ENCODE results near the gene IFITM2.

IFITM2 gene

DNA sequence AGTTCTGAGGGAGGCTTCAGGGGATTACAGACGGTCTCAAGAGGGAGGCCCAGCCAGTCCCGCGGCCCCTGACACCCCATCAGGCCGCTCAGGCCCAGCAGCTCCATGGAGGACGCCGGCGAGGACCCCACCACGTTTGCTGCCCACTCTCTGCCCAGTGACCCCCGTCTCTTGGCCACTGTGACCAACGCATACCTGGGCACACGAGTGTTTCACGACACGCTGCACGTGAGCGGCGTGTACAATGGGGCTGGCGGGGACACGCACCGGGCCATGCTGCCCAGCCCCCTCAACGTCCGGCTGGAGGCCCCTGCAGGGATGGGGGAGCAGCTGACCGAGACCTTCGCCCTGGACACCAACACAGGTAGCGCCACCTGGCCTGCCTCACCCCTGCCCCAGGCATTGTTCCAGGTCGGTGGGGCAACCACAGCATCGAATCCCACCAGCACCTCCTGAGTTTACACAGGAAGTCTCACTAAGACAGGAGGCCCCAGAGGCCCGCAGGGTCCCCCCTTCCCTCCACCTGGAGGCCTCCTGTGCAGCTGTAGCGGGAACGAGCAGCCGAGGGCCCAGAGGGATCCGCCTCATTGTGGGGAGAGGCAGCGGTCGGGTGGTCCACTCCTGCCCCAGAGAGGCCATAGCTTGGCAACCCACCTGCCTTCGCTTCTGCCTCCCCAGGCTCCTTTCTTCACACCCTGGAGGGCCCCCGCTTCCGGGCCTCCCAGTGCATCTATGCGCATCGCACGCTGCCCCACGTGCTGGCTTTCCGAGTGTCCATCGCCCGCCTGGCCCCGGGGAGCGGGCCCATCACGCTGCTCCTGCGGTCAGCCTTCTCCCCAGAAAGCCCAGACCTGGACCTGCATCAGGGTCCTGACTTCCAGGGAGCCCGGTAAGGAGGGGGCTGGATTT is 17.6 kb upstream of the IFITM2 start:
- POLR2A ChIA-PET = interaction anchor here (1.5 kb wide), 1 partner anchor 83 kb away, joined by 3 read pairs; the partner anchor contains the start of genes BET1L and RIC8A
- CTCF ChIA-PET = interaction anchor here (0.5 kb wide), 1 partner anchor 69 kb away, joined by 3 read pairs; no protein-coding TSS in a partner anchor
- TF ChIP-seq LEF1 (IDR thresholded peaks at IDR 0.05; ENCODE audit: borderline replicate concordance) (no peak), FOXK2 (IDR thresholded peaks at IDR 0.05) (no peak), NFRKB (IDR thresholded peaks at IDR 0.05) (no peak), ELF4 (IDR thresholded peaks at IDR 0.05) (no peak)
- DNase-seq (ENCODE audit: extremely low spot score) = no peak

- CTCF ChIA-PET = no interaction called here
Observed at GRCh38 chr11:290621-291231, 16.9 kb upstream of the IFITM2 start.

DNA sequence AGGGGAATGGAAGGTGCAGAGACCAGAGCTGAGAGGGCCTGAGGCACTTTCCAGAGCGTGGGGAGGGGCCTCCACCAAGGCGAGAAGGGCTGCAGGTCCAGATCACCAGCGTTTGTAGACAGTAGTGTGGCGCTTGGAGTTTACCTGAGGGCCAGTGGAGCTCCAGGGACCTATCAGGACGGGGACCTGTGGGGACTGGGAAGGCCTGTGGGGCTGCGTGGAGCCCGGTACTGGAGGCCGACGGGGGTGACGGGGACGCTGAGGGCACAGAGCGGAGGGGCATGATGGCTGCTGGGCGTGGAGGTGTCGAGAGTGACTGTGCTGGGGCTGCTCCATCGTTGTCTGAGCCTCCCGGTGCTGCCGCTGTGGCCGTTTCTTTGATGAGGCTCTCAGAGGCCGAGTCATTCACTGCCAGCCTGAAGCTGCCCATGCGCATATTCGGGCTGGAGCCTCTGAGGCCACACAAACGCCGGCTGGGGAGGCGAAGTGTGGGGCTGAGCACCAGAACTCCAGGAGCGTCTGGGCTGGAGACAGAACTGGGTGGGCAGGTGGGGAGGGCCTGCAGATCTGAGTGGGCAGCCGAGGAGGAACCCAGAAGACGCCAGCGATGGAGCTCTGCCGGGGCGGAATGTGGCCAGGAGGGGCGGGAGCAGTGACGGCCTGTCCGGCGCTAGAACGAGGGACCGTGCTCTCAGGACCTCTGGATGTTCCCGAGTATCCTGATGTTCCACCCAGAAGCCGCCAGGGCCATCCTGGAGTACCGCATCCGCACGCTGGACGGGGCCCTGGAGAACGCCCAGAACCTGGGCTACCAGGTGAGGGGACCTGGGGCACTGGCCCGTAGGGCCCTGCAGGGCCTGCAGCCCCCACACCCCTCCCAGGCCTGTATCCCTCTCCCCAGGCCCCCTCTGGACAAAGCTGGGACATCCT is 16.1 kb upstream of the IFITM2 start:
- TF ChIP-seq SP1 (IDR thresholded peaks at IDR 0.05) (no peak), L3MBTL2 (conservative IDR thresholded peaks at IDR 0.05) (no peak), NFRKB (IDR thresholded peaks at IDR 0.05) (no peak), HDGF (IDR thresholded peaks at IDR 0.05; ENCODE audit: borderline replicate concordance) (no peak), LEF1 (IDR thresholded peaks at IDR 0.05; ENCODE audit: borderline replicate concordance) (no peak)
- POLR2A ChIA-PET = interaction anchor here (1.5 kb wide), 1 partner anchor 84 kb away, joined by 3 read pairs; the partner anchor contains the start of genes BET1L and RIC8A
- CTCF ChIA-PET = no interaction called here

More at GRCh38 chr11:290621-291231, 16.9 kb upstream of the IFITM2 start:
- POLR2A ChIA-PET = interaction anchor here (1.5 kb wide), 1 partner anchor 83 kb away, joined by 3 read pairs; the partner anchor contains the start of genes BET1L and RIC8A
- DNase-seq (ENCODE audit: extremely low spot score) = no peak
- TF ChIP-seq LEF1 (IDR thresholded peaks at IDR 0.05; ENCODE audit: borderline replicate concordance) = no peak
- no peak for TF ChIP-seq SUZ12 (IDR thresholded peaks at IDR 0.05)
- no peak for TF ChIP-seq ZNF384 (IDR thresholded peaks at IDR 0.05)
- no peak for TF ChIP-seq FOXM1 (IDR thresholded peaks at IDR 0.05; ENCODE audit: borderline replicate concordance)
- no peak for TF ChIP-seq SP1 (IDR thresholded peaks at IDR 0.05)
- TF ChIP-seq, protein P1, sequence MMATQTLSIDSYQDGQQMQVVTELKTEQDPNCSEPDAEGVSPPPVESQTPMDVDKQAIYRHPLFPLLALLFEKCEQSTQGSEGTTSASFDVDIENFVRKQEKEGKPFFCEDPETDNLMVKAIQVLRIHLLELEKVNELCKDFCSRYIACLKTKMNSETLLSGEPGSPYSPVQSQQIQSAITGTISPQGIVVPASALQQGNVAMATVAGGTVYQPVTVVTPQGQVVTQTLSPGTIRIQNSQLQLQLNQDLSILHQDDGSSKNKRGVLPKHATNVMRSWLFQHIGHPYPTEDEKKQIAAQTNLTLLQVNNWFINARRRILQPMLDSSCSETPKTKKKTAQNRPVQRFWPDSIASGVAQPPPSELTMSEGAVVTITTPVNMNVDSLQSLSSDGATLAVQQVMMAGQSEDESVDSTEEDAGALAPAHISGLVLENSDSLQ (IDR thresholded peaks at IDR 0.05) = no peak
- no peak for TF ChIP-seq ELF4 (IDR thresholded peaks at IDR 0.05)
- no peak for TF ChIP-seq FOXK2 (IDR thresholded peaks at IDR 0.05)

DNA sequence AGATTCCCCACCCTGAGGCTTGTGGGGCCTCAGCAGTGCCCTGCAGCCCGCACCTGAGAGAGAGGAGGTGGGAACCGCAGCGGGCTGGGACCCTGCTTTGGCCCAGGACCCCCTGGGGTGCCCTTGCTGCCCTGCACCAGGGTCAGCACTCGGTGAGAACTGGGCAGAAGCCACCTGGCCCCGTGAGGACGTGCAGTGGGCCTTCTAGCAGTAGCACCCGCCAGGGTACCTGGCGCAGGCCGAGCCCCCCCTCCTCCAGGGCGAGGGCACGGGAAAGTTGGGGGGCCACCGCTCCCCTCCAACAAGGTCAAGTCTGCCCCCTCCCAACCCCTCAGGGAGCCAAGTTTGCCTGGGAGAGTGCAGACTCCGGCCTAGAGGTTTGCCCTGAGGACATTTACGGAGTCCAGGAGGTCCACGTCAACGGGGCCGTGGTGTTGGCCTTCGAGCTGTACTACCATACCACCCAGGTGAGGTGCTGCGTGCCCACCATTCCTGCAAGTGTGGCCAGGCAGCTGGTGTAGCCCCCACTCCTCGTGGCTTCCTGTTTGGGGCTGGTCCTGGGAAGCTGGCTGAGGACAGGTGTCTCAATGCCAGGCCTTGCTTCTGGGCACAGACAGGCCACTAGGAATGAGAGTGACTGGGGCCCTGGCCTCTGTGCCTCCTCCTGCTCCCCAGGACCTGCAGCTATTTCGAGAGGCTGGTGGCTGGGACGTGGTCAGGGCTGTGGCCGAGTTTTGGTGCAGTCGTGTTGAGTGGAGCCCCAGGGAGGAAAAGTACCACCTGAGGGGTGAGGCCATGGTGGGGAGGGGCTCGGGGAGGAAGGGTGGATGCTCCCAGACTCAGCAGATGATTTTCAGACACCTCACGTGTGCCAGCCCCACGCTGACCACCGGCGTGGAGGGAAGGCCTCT is 15.2 kb upstream of the IFITM2 start:
- no peak for DNase-seq (ENCODE audit: extremely low spot score)
- CTCF ChIA-PET = no interaction called here
- POLR2A ChIA-PET = no interaction called here
- TF ChIP-seq ARNT (IDR thresholded peaks at IDR 0.05) (no peak), BHLHE40 (IDR thresholded peaks at IDR 0.05; ENCODE audit: borderline replicate concordance) (no peak), TARDBP (IDR thresholded peaks at IDR 0.05) (no peak), L3MBTL2 (conservative IDR thresholded peaks at IDR 0.05) (no peak), FOXM1 (IDR thresholded peaks at IDR 0.05; ENCODE audit: borderline replicate concordance) (no peak), HDGF (IDR thresholded peaks at IDR 0.05; ENCODE audit: borderline replicate concordance) (no peak), SUZ12 (IDR thresholded peaks at IDR 0.05) (no peak), FOXA1 (IDR thresholded peaks at IDR 0.05) (no peak), LEF1 (IDR thresholded peaks at IDR 0.05; ENCODE audit: borderline replicate concordance) (no peak)
- TF ChIP-seq, protein P1 (IDR thresholded peaks at IDR 0.05) = no peak

More for the DNA sequence above, 16.1 kb upstream of the IFITM2 start:
- DNase-seq (ENCODE audit: extremely low spot score) = no peak

GRCh38 chr11:293271-293851 is 14.3 kb upstream of the IFITM2 start:
- ChIA-PET CTCF (no interaction called here), POLR2A (no interaction called here)
- no peak for DNase-seq (ENCODE audit: extremely low spot score)
- TF ChIP-seq FOXA1 (IDR thresholded peaks at IDR 0.05) = no peak
- no peak for TF ChIP-seq L3MBTL2 (conservative IDR thresholded peaks at IDR 0.05)
- TF ChIP-seq ZNF384 (IDR thresholded peaks at IDR 0.05) = no peak
- TF ChIP-seq, protein P1 (IDR thresholded peaks at IDR 0.05) = no peak
- TF ChIP-seq FOXK2 (IDR thresholded peaks at IDR 0.05) = no peak
- TF ChIP-seq ARNT (IDR thresholded peaks at IDR 0.05) = no peak
- TF ChIP-seq CTBP1 (IDR thresholded peaks at IDR 0.05; ENCODE audit: borderline replicate concordance) = no peak
- no peak for TF ChIP-seq TARDBP (IDR thresholded peaks at IDR 0.05)
- TF ChIP-seq ELF4 (IDR thresholded peaks at IDR 0.05) = no peak
- TF ChIP-seq FOXM1 (IDR thresholded peaks at IDR 0.05; ENCODE audit: borderline replicate concordance) = no peak
- TF ChIP-seq BHLHE40 (IDR thresholded peaks at IDR 0.05; ENCODE audit: borderline replicate concordance) = no peak
- no peak for TF ChIP-seq SP1 (IDR thresholded peaks at IDR 0.05)

All from HEK293T (cell line).